ENCODE data around the gene TLE7.

GRCh38 chr16:71479420-71479819 is 37.6 kb upstream of the TLE7 start:
- TF ChIP-seq, protein P1, sequence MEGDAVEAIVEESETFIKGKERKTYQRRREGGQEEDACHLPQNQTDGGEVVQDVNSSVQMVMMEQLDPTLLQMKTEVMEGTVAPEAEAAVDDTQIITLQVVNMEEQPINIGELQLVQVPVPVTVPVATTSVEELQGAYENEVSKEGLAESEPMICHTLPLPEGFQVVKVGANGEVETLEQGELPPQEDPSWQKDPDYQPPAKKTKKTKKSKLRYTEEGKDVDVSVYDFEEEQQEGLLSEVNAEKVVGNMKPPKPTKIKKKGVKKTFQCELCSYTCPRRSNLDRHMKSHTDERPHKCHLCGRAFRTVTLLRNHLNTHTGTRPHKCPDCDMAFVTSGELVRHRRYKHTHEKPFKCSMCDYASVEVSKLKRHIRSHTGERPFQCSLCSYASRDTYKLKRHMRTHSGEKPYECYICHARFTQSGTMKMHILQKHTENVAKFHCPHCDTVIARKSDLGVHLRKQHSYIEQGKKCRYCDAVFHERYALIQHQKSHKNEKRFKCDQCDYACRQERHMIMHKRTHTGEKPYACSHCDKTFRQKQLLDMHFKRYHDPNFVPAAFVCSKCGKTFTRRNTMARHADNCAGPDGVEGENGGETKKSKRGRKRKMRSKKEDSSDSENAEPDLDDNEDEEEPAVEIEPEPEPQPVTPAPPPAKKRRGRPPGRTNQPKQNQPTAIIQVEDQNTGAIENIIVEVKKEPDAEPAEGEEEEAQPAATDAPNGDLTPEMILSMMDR (conservative IDR thresholded peaks at IDR 0.05; ENCODE audit: low read length): peak; percentile 74
- TF ChIP-seq EZH2phosphoT487 (IDR thresholded peaks at IDR 0.05; ENCODE audit: borderline replicate concordance, low read depth, low read length): no peak

Data from OCI-LY7 (cell line).